Activated effector memory CD4-positive, alpha-beta T cell treated with anti-CD3 and anti-CD28 coated beads, Interleukin-2, amount 50 U/mL, for 16 hours (primary cell): Measurements from ENCODE around the gene MREG.
"Not testable (repeated sequence)": the region's sequence is repeated elsewhere in the genome, so short reads cannot be mapped to it uniquely, and the experiment has no call there.

Experiments used
- DNase-seq: peaks from one replicate; pipeline ENCODE4 v3.0.0-alpha.2; 2020

Gene MREG

GRCh38 chr2:216018709-216019108 lies 5.4 kb upstream of the MREG start:
- DNase-seq = no peak

DNA sequence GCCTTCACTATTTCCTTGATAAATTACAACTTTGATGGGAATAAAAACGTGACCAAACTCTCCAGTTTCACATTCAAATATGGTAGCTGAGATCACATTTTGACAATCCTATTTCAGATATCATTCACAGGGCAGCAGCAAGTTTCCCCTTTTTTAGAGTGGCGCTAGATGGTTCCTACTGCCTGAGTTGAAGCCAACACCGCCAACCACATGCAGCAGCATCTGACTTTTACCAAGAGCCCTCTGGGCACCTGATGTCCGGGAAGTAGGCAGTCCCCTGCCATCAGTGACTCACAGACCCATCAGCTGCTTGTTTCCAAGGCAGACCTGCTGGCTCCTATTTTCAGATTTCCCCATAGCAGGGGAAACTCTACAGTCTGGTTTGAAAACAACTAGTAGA lies 4.0 kb upstream of the MREG start:
- peak; percentile 70 for DNase-seq

DNA sequence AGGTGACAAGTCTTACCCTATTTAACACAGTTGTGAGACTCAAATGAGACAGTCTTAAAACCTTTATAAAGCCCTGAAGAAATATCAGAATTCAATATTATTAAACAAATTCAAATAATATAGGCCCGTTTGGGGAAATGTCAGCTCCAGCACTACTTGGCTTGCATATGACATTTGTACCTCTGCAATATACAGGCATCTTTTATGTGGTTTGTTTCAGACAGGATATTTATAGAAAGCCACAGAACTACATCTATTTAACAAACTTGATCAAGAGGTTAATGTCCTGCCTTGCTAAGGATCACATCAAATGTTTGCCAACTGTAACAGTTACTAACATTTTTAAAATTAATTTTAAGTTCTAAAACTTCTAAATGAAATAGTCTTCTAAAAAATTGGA lies 3.2 kb upstream of the MREG start:
- DNase-seq = no peak

GRCh38 chr2:216015722-216016464 lies 2.5 kb upstream of the MREG start:
- peak; percentile 75 for DNase-seq

GRCh38 chr2:216014986-216015385 lies 1.6 kb upstream of the MREG start:
- DNase-seq = no peak

- DNase-seq = no peak
Observed at GRCh38 chr2:216014006-216014405, 655 bp upstream of the MREG start.

- no peak for DNase-seq
Observed at GRCh38 chr2:216012830-216013079, 596 bp downstream of the MREG start.

- DNase-seq = no peak
Observed at GRCh38 chr2:216012133-216012829, 1.1 kb downstream of the MREG start.

DNA sequence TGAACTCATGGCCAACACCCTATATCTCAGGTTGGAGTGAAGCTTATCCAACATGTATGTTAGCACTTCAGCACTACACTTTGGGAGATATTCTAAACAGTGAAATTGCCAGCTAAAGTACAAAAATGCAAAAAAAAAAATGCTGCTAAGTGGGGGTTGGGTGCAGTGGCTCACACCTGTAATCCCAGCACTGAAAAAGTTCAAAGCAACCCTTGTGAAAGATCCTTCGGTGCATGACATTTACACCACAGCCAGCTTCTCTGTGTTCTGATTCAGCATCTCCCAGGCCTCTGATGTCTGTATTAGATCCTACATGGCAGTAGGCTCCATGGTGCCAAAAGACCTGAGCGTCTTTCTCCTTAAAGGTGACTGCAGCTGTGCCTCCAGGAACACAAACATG lies 4.1 kb downstream of the MREG start:
- DNase-seq = not testable (repeated sequence)

DNA sequence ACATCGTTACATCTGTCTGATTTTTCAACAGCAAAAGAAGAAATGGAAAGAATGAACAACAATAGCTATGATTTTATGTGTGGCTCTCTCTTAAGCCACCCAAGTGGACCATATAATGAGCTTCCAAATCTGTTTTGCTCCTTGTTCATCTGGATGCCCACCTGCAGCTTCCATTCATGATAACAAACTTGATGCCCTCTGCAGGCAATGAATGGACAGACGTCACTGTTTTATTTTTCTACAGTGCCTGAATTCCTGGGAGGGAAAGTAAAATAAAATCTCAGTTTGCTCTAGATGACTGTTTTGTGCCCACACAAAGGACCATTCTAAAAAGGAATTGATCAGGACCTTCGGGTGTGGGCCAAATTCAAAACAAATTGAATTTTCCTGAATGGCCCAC lies 5.0 kb downstream of the MREG start:
- DNase-seq = no peak

GRCh38 chr2:216006164-216006663 lies 7.1 kb downstream of the MREG start:
- peak; percentile 79 for DNase-seq

- no peak for DNase-seq
Observed at GRCh38 chr2:216004697-216005283, 8.6 kb downstream of the MREG start.

DNA sequence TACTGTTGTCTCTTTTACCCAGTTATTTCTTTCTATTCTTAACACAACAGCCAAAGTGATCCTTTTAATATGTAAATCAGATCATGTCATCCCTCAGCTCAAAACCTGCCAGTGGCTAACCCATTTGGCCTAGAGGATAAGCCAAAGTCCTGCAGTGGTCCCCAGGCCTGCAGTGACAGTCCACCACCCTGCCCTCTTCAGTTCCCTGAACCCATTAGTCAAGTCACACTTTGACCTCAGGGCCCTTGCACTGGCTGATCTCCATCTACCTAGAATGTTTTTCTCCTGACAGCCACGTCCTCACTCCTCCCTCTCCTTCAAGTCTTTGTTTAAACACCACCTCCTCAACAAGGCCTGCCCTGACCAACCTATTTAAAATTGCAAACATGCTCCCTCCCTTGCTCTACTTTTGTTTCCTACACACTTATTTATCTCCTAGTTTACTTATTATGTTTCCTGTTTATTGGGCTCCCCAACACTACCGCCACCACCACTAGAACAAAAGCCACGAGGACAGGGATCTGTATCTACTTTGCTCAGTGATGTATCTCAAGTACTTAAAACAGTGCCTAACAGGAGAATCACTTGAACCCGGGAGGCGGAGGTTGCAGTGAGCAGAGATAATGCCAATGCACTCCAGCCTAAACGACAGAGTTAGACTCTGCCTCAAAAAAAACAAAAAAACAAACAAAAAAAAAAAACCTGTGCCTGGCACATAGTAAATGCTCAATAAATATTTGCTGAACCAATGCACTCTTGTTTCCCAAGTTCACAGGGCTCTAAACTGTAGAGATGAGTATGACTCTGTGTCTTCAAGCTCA lies 9.3 kb downstream of the MREG start:
- DNase-seq = no peak

DNA sequence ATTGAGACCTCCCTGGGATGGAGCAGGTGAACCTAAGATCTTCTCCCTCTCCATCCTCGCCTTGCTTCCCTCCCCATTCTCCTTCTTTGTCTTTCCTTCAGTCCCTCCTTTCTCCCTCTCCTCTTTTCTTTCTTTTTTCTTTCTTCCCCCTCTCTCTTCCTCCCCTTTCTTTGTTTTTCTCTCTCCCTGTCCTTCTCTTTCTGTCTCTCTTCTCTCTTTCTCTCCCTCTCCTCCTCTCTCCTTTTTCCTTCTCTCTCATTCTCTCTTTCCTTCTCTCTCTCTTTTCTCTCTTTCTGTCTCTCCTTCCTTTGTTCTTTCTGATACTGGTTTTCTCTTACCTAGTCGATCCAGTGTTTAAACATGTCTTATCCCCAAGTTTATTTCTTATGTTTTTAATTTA lies 10.7 kb downstream of the MREG start:
- DNase-seq = no peak

GRCh38 chr2:216002101-216002678 lies 11.2 kb downstream of the MREG start:
- DNase-seq = no peak

- no peak for DNase-seq
Observed at GRCh38 chr2:216001216-216002100, 11.9 kb downstream of the MREG start.

GRCh38 chr2:215998636-215999035 lies 14.7 kb downstream of the MREG start:
- no peak for DNase-seq

DNA sequence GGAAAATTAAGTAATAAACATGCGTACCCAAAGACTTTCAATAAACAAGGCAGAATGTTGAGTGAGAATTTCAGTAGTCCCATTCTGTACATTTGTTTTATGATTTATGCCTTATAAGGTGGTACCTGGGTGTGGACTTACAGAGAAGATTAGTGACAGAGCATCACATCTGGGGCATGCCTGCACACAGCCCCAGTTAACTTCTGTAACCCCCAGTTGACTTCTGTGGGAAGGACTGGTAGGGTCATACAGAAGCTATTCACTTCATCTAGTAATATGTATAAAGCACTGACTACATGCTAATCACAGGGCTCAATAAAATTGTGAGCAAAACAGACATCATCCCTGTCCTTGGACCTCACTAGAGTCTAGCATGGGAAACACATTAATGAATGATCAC lies 16.1 kb downstream of the MREG start:
- DNase-seq = no peak

DNA sequence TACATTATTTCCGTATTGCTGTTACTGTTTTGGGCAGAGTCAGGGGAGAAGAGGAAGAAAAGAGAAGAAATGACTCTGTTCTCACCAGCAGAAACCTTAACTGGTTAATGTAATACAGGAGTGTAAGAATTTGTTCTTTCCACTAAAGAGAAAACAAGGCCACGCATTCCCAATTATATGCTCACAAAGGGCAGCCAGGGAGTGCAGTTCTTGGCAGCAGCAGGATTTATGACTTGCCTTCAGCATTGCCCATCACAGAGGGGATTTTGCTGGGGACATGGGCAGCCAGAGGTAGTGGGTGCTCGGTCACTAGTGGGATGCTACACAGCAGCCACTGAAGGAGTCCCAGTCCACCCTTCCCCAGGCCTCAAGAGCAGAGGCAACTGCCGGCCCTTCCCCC lies 18.4 kb downstream of the MREG start:
- no peak for DNase-seq

GRCh38 chr2:215988556-215989207 lies 24.7 kb downstream of the MREG start:
- DNase-seq = not testable (repeated sequence)

GRCh38 chr2:215985257-215985656 lies 28.1 kb downstream of the MREG start:
- no peak for DNase-seq

- no peak for DNase-seq
Observed at GRCh38 chr2:215984661-215985060, 28.7 kb downstream of the MREG start.
